Endothelial cell of umbilical vein (primary cell): Measurements from ENCODE around the gene MUC13.

Experiments used
- EZH2 ChIP-seq: IDR thresholded peaks from 2 replicates; pipeline ENCODE4 v1.6.1; 2012; ENCODE audit warnings: borderline replicate concordance, low read depth, mild to moderate bottlenecking, moderate library complexity, low read length, inconsistent platforms; ENCODE audit not compliant: severe bottlenecking
- MYC ChIP-seq: IDR thresholded peaks from one replicate; pipeline ENCODE4 v1.6.1; 2011; ENCODE audit warnings: mild to moderate bottlenecking, low read depth, low read length

- TF ChIP-seq EZH2 (no peak), MYC (no peak)
Measured at GRCh38 chr3:124878561-124879336, 55.8 kb downstream of the MUC13 start.
